GM13977 (cell line): Measurements from ENCODE around the gene APPBP2.

Source experiments
- DNase-seq: peaks from one replicate; pipeline ENCODE4 v3.0.0; 2012; ENCODE audit warnings: low spot score
- CTCF ChIP-seq: IDR thresholded peaks from 2 replicates; pipeline ENCODE4 v1.5.1; 2012; ENCODE audit warnings: mild to moderate bottlenecking, control low read depth; ENCODE audit not compliant: insufficient read depth; ENCODE audit errors: extremely low read depth, missing control alignments
- in situ Hi-C: fragments of 300-500 bp; cut with MboI; formaldehyde crosslinking; loops from one replicate; pipeline ENCODE4 v1.12.0; 2022; ENCODE audit warnings: low sequenced_read_pairs, low pct_unique_long_range_greater_than_20kb, mixed read lengths, inconsistent platforms; ENCODE audit not compliant: unreplicated experiment

The APPBP2 gene

GRCh38 chr17:60403523-60403810 lies 122.6 kb downstream of the APPBP2 start:
- in situ Hi-C loops, result loop anchor here (25.0 kb wide), 1 partner anchor 266 kb away; the partner anchor contains the start of gene CA4
- DNase-seq, result no peak
- no peak for TF ChIP-seq CTCF

GRCh38 chr17:60401819-60402218 lies 124.2 kb downstream of the APPBP2 start:
- no peak for TF ChIP-seq CTCF
- in situ Hi-C loops, result loop anchor here (25.0 kb wide), 1 partner anchor 265 kb away; the partner anchor contains the start of gene CA4
- no peak for DNase-seq

GRCh38 chr17:60398227-60398959 lies 127.6 kb downstream of the APPBP2 start:
- DNase-seq, result peak; percentile 40
- TF ChIP-seq CTCF, result no peak
- in situ Hi-C loops, result no loop called here

- no peak for DNase-seq
- no peak for TF ChIP-seq CTCF
- in situ Hi-C loops, result no loop called here
These were observed 129.6 kb downstream of the APPBP2 start for GRCh38 chr17:60396412-60396811.

- TF ChIP-seq CTCF, result no peak
- peak; percentile 40 for DNase-seq
- in situ Hi-C loops, result no loop called here
These were observed 130.5 kb downstream of the APPBP2 start for GRCh38 chr17:60395508-60396065.

- in situ Hi-C loops, result no loop called here
- DNase-seq, result no peak
- no peak for TF ChIP-seq CTCF
These were observed 132.0 kb downstream of the APPBP2 start for GRCh38 chr17:60393840-60394723.
